HepG2 (cell line): ENCODE measurements around the gene RNPS1. TPM values are rescaled to one million over a fixed set of nuclear protein-coding genes. Genes with fewer than 3 reads are reported as not detected.

ENCODE experiments used
- ATAC-seq: fragments of 200-7000 bp; cut with Tn5 transposase; 3 replicates; pipeline ENCODE4 v1.9.1; 2020; ENCODE audit warnings: mild to moderate bottlenecking, moderate library complexity
- BruUV-seq: library from RNA; stranded (reverse); fragments of 400-500 nt; replicated peaks from 2 replicates; lab custom pipeline; 2021; lab: Mats Ljungman, UMichigan
- CTCF ChIA-PET: fragments of 300-600 bp; formaldehyde crosslinking; extraction: SDS; loops from one replicate; lab custom pipeline; 2021; ENCODE audit warnings: low total read pairs, inconsistent platforms, low intra/inter-chr PET ratio; lab: Yijun Ruan, JAX
- POLR2A ChIA-PET: fragments of 350-600 bp; sonication (Branson Sonifier 250); formaldehyde crosslinking; loops from one replicate; lab custom pipeline; 2020; ENCODE audit warnings: antibody characterized with exemption, inconsistent platforms; lab: Yijun Ruan, JAX
- DNase-seq: peaks from one replicate; pipeline ENCODE4 v3.0.0-alpha.2; 2015; ENCODE audit warnings: low spot score
- FAIRE-seq: peaks from 3 replicates; lab custom pipeline; 2011; peaks lifted over from hg19 to GRCh38; lab: Jason Lieb, UNC
- H2AFZ ChIP-seq: one replicate; pipeline ENCODE4 v1.6.1; 2011; ENCODE audit warnings: low read length, inconsistent platforms
- H3K27ac ChIP-seq: fragments of 300-600 bp; 3 replicates; pipeline ENCODE4 v1.8.0; 2011; ENCODE audit warnings: mixed run types, mild to moderate bottlenecking, mixed read lengths, low read length, inconsistent platforms; ENCODE audit not compliant: insufficient read depth; ENCODE audit errors: extremely low read length
- H3K27me3 ChIP-seq, 2 experiments: fragments of 200-600 bp in 1 of 2; 2 replicates in 1 of 2; 3 replicates in 1 of 2; pipeline versions ENCODE4 v1.6.0 to v1.8.0; 2011; ENCODE audit warnings: low read length in 2 of 2, mild to moderate bottlenecking in 2 of 2, moderate library complexity in 2 of 2, inconsistent platforms in 1 of 2; ENCODE audit not compliant: insufficient read depth in 2 of 2, control insufficient read depth in 1 of 2
- H3K36me3 ChIP-seq, 2 experiments: fragments of 200-600 bp in 1 of 2; replicated peaks in 1 of 2; 2 replicates in 1 of 2; 3 replicates in 1 of 2; pipeline versions ENCODE4 v1.5.1 to v1.8.0; 2011; ENCODE audit warnings: low read length in 2 of 2, inconsistent platforms in 1 of 2; ENCODE audit not compliant: insufficient read depth in 2 of 2, control insufficient read depth in 1 of 2
- H3K4me1 ChIP-seq: 2 replicates; pipeline ENCODE4 v1.5.1; 2012; ENCODE audit warnings: low read length, inconsistent platforms; ENCODE audit not compliant: insufficient read depth
- H3K4me2 ChIP-seq: 2 replicates; pipeline ENCODE4 v1.6.0; 2011; ENCODE audit warnings: low read depth, low read length, inconsistent platforms
- H3K4me3 ChIP-seq, 3 experiments: fragments of 200-600 bp in 1 of 3; sonication (generic), shearing (Covaris generic) in 1 of 3; replicated peaks in 1 of 3; 2 replicates each; pipeline ENCODE4 v1.5.1; 2011 to 2016; ENCODE audit warnings: low read length in 3 of 3, inconsistent platforms in 2 of 3, low read depth in 2 of 3, mild to moderate bottlenecking in 2 of 3, control low read depth in 1 of 3, mixed read lengths in 1 of 3; ENCODE audit not compliant: insufficient read depth in 1 of 3
- H3K79me2 ChIP-seq: one replicate; pipeline ENCODE4 v1.6.1; 2011; ENCODE audit warnings: low read length, inconsistent platforms; ENCODE audit not compliant: insufficient read depth
- H3K9ac ChIP-seq: 2 replicates; pipeline ENCODE4 v1.6.0; 2011; ENCODE audit warnings: mild to moderate bottlenecking, low read depth, low read length, inconsistent platforms; ENCODE audit not compliant: insufficient read depth
- H3K9me3 ChIP-seq: 2 replicates; pipeline ENCODE4 v1.5.1; 2012; ENCODE audit warnings: mild to moderate bottlenecking, low read length
- H4K20me1 ChIP-seq: 2 replicates; pipeline ENCODE4 v1.6.0; 2011; ENCODE audit warnings: inconsistent platforms, mild to moderate bottlenecking, low read length, moderate library complexity; ENCODE audit not compliant: insufficient read depth
- DR1 ChIP-seq: sonication (generic); formaldehyde crosslinking; IDR thresholded peaks from 2 replicates; pipeline ENCODE4 v1.8.0; 2021; ENCODE audit warnings: mild to moderate bottlenecking, missing genetic modification reagents, inconsistent platforms
- FOXK1 ChIP-seq: sonication (generic); formaldehyde crosslinking; IDR thresholded peaks from 2 replicates; pipeline ENCODE4 v1.4.0; 2020; ENCODE audit warnings: low read depth, missing genetic modification reagents, borderline replicate concordance
- GRHL1 ChIP-seq: sonication (generic); formaldehyde crosslinking; conservative IDR thresholded peaks from 2 replicates; pipeline ENCODE4 v1.8.0; 2022; ENCODE audit warnings: missing genetic modification reagents
- JARID2 ChIP-seq: sonication (generic); formaldehyde crosslinking; IDR thresholded peaks from 2 replicates; pipeline ENCODE4 v1.8.1; 2023; ENCODE audit warnings: missing genetic modification reagents, inconsistent platforms; ENCODE audit not compliant: insufficient replicate concordance
- MEF2D ChIP-seq: sonication (generic); formaldehyde crosslinking; IDR thresholded peaks from 2 replicates; pipeline ENCODE4 v1.5.1; 2020; ENCODE audit warnings: mild to moderate bottlenecking, missing genetic modification reagents
- RARG ChIP-seq: sonication (generic); formaldehyde crosslinking; IDR thresholded peaks from 2 replicates; pipeline ENCODE4 v1.4.0; 2020; ENCODE audit warnings: low read depth, mild to moderate bottlenecking, missing genetic modification reagents
- RBFOX2 ChIP-seq: fragments of 200-400 bp; formaldehyde crosslinking; IDR thresholded peaks from 2 replicates; pipeline ENCODE4 v1.6.1; 2017; ENCODE audit warnings: low read depth, mild to moderate bottlenecking, low read length
- SIX1 ChIP-seq: sonication (generic); formaldehyde crosslinking; IDR thresholded peaks from 2 replicates; pipeline ENCODE4 v1.4.0; 2020; ENCODE audit warnings: missing genetic modification reagents, borderline replicate concordance
- SIX4 ChIP-seq: sonication (generic); formaldehyde crosslinking; IDR thresholded peaks from 2 replicates; pipeline ENCODE4 v1.4.0; 2020; ENCODE audit warnings: missing genetic modification reagents
- SRY ChIP-seq: sonication (generic); formaldehyde crosslinking; IDR thresholded peaks from 2 replicates; pipeline ENCODE4 v1.8.0; 2022; ENCODE audit warnings: mild to moderate bottlenecking, missing genetic modification reagents
- THAP7 ChIP-seq: sonication (generic); formaldehyde crosslinking; IDR thresholded peaks from 2 replicates; pipeline ENCODE4 v1.8.1; 2023; ENCODE audit warnings: mild to moderate bottlenecking, missing genetic modification reagents
- ZBTB10 ChIP-seq: sonication (generic); formaldehyde crosslinking; IDR thresholded peaks from 2 replicates; pipeline ENCODE4 v1.4.0; 2020; ENCODE audit warnings: missing genetic modification reagents, borderline replicate concordance
- ZNF326 ChIP-seq: sonication (generic); formaldehyde crosslinking; IDR thresholded peaks from 2 replicates; pipeline ENCODE4 v1.4.0; 2020; ENCODE audit warnings: missing genetic modification reagents, borderline replicate concordance
- ZNF569 ChIP-seq: sonication (generic); formaldehyde crosslinking; IDR thresholded peaks from 2 replicates; pipeline ENCODE4 v1.5.0; 2020; ENCODE audit warnings: mild to moderate bottlenecking, missing genetic modification reagents, moderate library complexity, borderline replicate concordance
- ZNF616 ChIP-seq: sonication (generic); formaldehyde crosslinking; IDR thresholded peaks from 2 replicates; pipeline ENCODE4 v1.5.0; 2020; ENCODE audit warnings: low read depth, mild to moderate bottlenecking, missing genetic modification reagents
- WGBS: methylation state at CpG from one replicate; pipeline ENCODE4 v1.1.6; 2017; ENCODE audit warnings: low lambda C conversion rate; 5-methylcytosine and 5-hydroxymethylcytosine counted together
- in situ Hi-C: cut with HindIII; loops from 2 replicates; pipeline ENCODE4 v1.10.0; 2017; ENCODE audit warnings: low pct_unique_long_range_greater_than_20kb; ENCODE audit not compliant: extremely low pct_ligation_motif_present
- intact Hi-C: fragments of 100-400 bp; cut with micrococcal nuclease; formaldehyde crosslinking; loops from one replicate; pipeline ENCODE4 v1.10.0; 2022; ENCODE audit not compliant: unreplicated experiment
- polyA plus RNA-seq, 8 experiments: library from polyadenylated mRNA; depleted of rRNA in 3 of 8; stranded (reverse) in 7 of 8; unstranded in 1 of 8; fragments of >200 nt; fragmentation: Illumina TruSeq in 4 of 8; extraction: Trizol in 4 of 8; gene quantifications; 2 replicates each; pipeline versions ENCODE4 v1.2.1 to v1.2.3, GENCODE V29; 2011 to 2016; ENCODE audit warnings: low read depth in 4 of 8, missing spikeins in 1 of 8, mixed read lengths in 1 of 8; ENCODE audit not compliant: insufficient read depth in 1 of 8
- total RNA-seq, 5 experiments: library from RNA; depleted of rRNA; stranded (reverse); fragments of >200 nt; fragmentation: Illumina TruSeq; extraction: Trizol; gene quantifications; 2 replicates each; pipeline ENCODE4 v1.2.3, GENCODE V29; 2016; ENCODE audit warnings: low read depth in 1 of 5
- TF ChIP-seq, protein P1 (sequence below): IDR thresholded peaks from 2 replicates; pipeline ENCODE4 v1.6.1; 2016

RNPS1 gene
- total and polyA plus RNA-seq, 2 of the 13 experiments (the other 11 are each of a cell fraction or from before 2014, with no cell fraction given): 126 to 133 TPM

- Histone ChIP-seq H3K79me2 (no peaks in the 10 kb centered on the region), H3K36me3 (peaks cover 6 to 23% of the 10 kb centered on the region in 2 experiments; a peak in 4 of 5 replicates), H3K4me1 (peaks cover 31% of the 10 kb centered on the region), H2AFZ (no peak overlapping the region), H3K27ac (peak overlapping the region; percentile 37), H3K4me3 (no peak overlapping the region), H3K9ac (no peak overlapping the region), H3K27me3 (no peaks in the 10 kb centered on the region), H3K9me3 (no peaks in the 10 kb centered on the region), H4K20me1 (0 out of 2 replicates have a peak, but pooled peaks cover 2% of the 10 kb centered on the region), H3K4me2 (no peak overlapping the region)
- WGBS: 17% methylated on average over 1 of the region's 15 CpGs
- ChIA-PET POLR2A (interaction anchor here (0.9 to 3.5 kb wide), 5 partner anchors 12 to 84 kb away, joined by 3 to 16 read pairs (median 4); partner anchors contain the start of genes ECI1, PGP and TRAF7), CTCF (no interaction called here)
- ATAC-seq (peak; percentile 42), FAIRE-seq (no peak), DNase-seq (no peak)
- intact Hi-C loops (no loop called here), in situ Hi-C loops (no loop called here)
- no TSS peak for BruUV-seq
- TF ChIP-seq THAP7 (no peak), RBFOX2 (peak; percentile 34; the same call in 1 of the 2 replicates), ZNF569 (CRISPR knock-in tag) (no peak), SRY (CRISPR knock-in tag) (no peak), MEF2D (CRISPR knock-in tag) (no peak), RARG (CRISPR knock-in tag) (no peak), SIX1 (no peak), FOXK1 (CRISPR knock-in tag) (no peak), ZNF616 (CRISPR knock-in tag) (no peak), DR1 (CRISPR knock-in tag) (no peak), ZBTB10 (CRISPR knock-in tag) (no peak), SIX4 (CRISPR knock-in tag) (no peak), GRHL1 (CRISPR knock-in tag) (no peak), ZNF326 (no peak), JARID2 (CRISPR knock-in tag) (no peak)
- TF ChIP-seq, protein P1, sequence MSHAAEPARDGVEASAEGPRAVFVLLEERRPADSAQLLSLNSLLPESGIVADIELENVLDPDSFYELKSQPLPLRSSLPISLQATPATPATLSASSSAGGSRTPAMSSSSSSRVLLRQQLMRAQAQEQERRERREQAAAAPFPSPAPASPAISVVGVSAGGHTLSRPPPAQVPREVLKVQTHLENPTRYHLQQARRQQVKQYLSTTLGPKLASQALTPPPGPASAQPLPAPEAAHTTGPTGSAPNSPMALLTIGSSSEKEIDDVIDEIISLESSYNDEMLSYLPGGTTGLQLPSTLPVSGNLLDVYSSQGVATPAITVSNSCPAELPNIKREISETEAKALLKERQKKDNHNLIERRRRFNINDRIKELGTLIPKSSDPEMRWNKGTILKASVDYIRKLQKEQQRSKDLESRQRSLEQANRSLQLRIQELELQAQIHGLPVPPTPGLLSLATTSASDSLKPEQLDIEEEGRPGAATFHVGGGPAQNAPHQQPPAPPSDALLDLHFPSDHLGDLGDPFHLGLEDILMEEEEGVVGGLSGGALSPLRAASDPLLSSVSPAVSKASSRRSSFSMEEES (CRISPR knock-in tag): no peak
Observed at GRCh38 chr16:2238838-2239675, 28.9 kb downstream of the RNPS1 start.
